ENCODE data around the gene DHX34.
"Not testable (repeated sequence)": the region's sequence is repeated elsewhere in the genome, so short reads cannot be mapped to it uniquely, and the experiment has no call there.

DHX34 gene

DNA sequence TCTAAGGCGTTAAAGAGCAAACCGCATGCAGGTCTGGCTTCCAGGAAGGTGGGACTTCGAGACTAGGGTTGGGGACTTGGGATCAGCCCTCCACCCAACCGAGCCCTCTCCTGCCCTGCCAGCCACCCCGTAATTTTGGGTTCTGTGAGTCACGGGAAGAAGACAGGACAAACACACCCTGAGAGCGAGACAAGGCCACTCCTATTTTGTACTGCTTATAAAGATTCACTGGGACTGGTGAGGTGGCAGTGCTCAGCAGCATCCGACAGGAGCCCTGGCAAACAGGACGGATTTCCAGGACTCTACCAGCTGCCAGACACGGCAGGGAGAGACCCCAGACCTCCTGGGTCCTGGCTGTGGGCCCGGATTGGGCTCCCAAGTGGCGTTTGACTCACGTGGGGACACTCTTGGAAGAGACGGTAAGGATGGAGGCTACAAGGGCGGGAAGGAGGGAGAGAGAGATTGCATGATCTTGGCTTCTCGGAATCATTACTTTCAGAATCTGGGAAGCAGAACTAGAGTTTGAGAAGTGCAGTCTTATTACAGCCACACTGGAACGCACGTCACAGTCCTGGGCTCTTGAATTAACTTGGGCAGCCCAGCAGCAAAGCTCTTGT lies 17.1 kb upstream of the DHX34 start, which contains the start of gene C5AR2:
TSS of gene C5AR2 (plus strand) at position 245 of the 617 bp plus-strand sequence. CDS start 8,625 bp downstream, outside the sequence.
- no peak for DNase-seq

DNA sequence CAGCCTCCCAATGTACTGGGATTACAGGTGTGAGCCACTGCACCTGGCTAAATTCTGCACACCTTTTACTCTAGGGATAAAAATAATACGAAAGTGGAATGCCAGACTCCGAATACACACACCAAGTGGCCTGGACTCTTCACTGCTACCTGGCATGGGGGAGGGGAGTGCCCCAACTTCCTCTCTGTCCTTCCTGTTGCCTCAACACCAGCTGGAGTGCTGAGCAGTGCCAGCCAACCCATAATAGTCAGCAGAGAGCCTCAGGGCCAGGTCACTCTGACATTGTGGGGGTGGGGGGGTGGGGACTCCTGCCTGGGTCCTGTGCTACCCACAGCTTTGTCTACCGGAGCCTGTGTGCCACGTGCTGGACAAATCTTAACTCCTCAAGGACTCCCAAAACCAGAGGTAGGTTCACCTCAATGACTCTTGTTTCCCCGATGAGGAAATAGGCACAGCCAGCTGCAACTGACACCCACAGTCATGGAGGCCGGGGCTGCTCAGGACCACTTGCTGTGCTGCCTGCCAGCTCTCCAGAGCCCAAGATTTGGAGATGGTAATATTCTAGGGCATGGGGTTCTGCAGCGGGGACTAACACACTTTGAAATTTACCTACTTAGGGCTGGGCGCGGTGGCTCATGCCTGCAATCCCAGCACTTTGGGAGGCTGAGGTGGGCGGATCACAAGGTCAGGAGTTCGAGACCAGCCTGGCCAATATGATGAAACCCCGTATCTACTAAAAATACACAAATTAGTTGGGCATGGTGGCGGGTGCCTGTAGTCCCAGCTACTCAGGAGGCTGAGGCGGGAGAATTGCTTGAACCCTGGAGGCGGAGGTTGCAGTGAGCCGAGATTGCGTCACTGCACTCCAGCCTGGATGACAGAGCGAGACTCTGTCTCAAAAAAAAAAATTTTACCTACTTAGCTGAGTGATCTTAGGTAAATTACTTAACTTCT lies 12.1 kb upstream of the DHX34 start:
- DNase-seq, result not testable (repeated sequence)

DNA sequence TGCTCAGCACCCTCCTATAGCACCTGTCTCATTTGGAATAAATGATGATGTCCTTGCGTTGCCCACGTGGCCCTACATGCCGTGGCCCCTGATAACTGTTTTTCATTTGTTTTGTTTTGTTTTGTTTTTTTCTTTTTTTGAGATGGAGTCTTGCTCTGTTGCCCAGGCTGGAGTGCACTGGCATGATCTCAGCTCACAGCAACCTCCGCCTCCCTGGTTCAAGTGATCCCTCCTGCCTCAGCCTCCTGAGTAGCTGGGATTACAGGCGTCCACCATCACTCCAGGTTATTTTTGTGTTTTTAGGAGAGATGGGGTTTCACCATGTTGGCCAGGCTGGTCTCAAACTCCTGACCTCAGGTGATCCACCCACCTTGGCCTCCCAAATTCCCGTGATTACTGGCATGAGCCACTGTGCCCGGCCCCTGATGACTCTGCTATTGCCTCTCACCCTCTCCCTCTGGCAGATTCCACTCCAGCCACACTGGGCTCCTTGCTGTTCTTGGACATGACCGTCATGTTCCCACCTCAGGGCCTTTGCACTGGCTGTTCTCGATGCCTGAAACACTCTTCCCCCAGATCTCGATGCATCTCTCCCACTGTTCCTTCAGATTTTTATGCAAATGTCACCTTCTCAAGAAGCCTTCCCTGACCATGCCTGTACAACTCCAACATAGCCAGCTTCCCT lies 9.8 kb upstream of the DHX34 start:
- no peak for DNase-seq

GRCh38 chr19:47340477-47341208 lies 8.5 kb upstream of the DHX34 start:
- no peak for DNase-seq

- DNase-seq, result no peak
Measured at GRCh38 chr19:47341734-47342133, 7.4 kb upstream of the DHX34 start.

DNA sequence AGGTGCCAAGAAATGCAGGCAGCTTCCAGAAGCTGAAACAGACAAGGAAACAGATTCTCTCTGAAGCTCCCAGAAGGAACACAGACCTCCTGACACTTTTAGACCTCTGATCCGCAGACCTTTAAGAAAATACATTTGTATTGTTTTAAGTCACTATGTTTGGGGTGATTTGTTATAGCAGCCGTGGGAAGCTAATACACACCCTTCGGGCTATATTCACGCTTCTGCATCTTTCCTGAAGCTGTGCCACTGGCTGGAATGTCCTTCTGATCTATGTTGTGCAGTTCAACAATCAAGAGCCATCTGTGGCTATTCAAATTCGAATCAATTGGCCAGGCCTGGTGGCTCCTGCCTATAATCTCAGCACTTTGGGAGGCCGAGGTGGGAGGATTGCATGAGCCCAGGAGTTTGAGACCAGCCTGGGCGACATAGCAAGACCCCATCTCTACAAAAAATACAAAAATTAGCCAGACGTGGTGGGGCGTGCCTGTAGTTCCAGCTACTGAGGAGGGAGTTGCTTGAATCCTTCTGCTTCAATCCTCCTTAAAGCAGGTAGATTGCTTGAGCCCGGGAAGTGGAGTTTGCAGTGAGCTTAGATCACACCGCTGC lies 5.8 kb upstream of the DHX34 start:
- no peak for DNase-seq

GRCh38 chr19:47344425-47344824 lies 4.7 kb upstream of the DHX34 start:
- no peak for DNase-seq

GRCh38 chr19:47346024-47346423 lies 3.1 kb upstream of the DHX34 start:
- DNase-seq, result not testable (repeated sequence)

DNA sequence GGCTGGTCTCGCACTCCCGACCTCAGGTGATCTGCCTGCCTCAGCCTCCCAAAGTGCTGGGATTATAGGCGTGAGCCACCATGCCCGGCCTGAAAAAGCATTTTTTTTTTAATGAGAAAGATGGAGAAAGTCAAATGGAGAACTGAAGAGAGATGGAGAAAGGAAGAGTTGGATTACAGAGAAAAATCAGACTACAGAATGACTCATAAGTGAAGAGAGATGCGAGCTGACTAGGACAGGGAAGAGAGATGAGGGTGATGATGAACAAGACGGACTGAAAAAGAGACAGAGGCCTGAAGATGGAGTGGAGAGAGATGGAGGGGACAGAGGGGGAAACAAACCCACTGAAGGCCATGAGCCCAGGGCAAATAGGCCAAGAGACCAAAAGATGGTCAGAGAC lies 1.5 kb downstream of the DHX34 start:
- DNase-seq, result no peak

GRCh38 chr19:47351548-47351947 lies 2.4 kb downstream of the DHX34 start:
- no peak for DNase-seq

DNA sequence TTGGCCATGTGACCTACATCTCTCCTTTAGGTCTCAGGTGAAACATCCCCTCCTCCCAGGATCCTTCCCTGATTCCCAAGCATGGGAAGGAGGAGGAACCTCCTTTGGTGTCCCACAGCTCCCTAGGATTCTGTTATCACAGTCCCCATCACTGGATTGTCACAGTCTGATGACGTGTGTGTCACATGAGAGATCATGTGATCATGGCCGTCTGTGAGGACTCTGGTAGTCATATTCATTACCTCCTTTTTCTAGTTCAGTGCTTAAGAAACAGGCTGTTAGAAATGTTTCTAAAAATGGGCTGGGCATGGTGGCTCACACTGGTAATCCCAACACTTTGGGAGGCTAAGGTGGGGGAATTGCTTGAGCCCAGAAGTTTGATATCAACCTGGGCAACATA lies 3.0 kb downstream of the DHX34 start:
- DNase-seq, result no peak

GRCh38 chr19:47353307-47353712 lies 4.2 kb downstream of the DHX34 start:
- peak; percentile 23 for DNase-seq

DNA sequence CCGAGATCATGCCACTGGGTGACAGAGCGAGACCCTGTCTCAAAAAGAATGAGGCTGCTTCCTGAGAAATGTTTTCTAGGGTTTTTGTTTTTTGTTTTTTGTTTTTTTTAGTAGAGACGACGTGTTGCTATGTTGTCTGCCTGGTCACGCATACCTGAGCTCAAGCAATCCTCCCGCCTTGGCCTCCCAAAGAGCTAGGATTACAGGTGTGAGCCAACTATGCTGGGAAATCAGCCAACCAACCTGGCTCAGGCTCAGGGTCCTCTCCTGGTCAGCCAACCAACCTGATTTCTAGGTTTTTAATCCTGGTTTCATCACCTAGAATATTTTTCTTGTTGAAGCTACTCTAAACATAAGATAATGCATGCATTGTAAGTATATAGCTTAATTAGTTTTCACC lies 7.8 kb downstream of the DHX34 start:
- no peak for DNase-seq

- no peak for DNase-seq
Measured at GRCh38 chr19:47357788-47358680, 8.9 kb downstream of the DHX34 start.

DNA sequence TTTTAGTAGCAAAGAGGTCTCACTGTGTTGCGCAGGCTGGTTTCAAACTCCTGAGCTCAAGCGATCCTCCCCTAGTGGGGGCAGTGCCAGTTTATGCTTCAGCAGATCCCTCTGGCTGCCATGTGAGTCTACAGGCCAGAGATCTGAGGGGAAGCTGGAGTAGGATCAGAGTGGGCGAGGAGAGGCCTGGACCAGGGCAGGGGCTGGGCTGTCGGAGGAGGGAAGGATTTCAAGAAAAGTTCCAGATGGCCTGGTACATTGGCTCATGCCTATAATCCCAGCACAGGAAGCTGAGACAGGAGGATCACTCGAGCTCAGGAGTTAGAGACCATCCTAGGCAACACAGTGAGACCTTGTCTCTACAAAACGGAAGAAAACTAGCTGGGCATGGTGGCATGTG lies 9.8 kb downstream of the DHX34 start:
- DNase-seq, result no peak

DNA sequence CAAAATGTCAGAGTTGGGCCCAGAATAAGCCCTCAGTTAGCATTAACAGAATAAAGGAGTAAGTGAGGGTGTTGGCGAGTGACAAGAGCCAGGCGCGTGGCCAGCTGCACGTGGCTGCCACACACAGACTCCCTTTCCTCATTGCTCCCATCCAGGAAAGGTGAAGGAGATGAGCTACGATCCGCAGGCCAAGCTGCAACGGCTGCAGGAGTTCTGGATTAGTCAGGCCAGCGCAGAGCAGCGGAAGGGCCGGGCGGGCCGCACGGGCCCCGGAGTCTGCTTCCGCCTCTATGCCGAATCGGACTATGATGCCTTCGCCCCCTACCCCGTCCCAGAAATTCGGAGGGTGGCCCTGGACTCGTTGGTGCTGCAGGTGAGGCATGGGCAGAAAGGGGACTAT lies 13.2 kb downstream of the DHX34 start:
- no peak for DNase-seq

DNA sequence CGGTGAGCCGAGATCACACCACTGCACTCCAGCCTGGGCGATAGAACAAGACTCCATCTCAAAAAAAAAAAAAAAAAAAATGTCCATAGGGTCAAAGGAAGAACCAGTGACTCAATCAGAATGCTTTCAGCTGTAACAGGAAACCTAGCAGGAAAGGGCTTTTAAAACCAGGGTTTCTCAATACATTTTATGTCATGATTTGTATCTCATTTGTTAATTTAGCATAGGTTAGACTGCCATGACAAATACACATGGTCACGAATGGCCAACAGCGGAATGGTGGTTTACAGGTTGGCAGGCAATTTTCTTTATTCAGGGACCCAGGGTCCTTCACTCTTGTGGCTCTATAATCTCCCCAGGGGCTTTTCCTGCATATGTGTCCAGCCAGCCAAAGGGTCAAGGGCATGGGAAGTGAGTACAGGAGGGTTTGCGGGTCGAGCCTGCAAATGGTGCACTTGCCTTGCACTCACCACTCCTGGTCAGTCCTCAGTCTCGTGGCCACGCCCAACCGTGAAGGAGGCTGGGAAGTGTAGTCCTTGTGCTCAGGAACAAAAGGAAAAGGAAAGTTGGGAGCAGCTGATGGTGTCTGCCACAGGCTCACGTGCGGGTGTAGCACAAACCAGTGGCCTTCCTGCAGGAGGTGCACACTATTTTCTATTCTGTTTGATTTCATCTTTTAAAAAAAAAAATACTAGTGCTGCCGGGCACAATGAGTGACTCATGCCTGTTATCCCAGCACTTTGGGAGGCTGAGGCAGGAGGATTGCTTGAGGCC lies 14.8 kb downstream of the DHX34 start:
- no peak for DNase-seq

DNA sequence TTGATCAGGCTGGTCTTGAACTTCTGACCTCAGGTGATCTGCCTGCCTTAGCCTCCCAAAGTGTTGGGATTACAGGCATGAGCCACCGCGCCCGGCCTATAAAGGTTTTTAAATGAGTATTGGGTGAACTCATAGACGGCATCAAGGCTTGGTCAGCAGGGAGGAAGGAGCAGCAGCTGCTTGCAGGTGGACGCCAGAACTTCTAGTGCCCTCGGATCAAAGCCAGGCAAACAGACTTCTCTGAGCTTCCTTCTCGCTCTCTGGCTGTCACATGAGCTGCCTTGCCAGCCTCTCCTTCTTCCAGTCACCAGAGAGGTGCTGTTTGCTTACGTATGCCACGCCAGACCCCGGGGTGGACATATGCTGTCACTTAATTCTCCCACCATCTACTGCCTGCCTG lies 16.3 kb downstream of the DHX34 start:
- DNase-seq, result not testable (repeated sequence)

DNA sequence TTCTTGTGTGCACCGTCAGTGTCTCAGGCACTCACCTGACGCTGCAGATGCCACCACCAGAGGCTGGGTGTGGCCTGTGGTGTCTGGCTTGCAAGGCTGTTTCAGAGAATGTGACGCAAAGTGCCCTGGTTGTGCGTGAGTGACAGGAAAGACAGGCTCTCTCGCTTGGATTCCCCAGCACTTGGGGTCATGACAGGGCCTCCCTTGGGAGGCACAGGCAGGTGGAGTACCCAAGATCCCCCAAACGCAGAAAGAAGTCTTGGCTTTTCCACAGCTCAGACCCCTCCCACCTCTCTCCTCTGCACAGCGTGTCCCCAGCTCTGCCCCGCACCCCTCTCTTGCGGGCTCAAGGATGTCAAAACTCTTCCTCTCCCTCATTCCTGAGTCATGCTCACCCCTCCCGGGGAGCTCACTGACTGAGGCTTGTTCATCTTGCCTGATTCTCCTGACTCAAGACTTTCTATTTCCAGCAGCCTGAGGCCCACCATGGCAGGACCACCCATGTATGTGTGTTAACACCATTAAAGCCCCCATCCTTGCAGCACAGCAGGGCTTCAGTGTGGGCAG lies 21.0 kb downstream of the DHX34 start:
- DNase-seq, result no peak

GRCh38 chr19:47371261-47371660 lies 22.1 kb downstream of the DHX34 start:
- DNase-seq, result no peak
